SK-N-SH (cell line): ENCODE results near the gene IRF2BP2. TPM values are rescaled to one million over a fixed set of nuclear protein-coding genes. Genes with fewer than 3 reads are reported as not detected.

ENCODE experiments used
- CTCF ChIA-PET: fragments of 300-600, 350-600 bp; formaldehyde crosslinking; extraction: SDS; loops from one replicate; lab custom pipeline; 2021; lab: Yijun Ruan, JAX
- POLR2A ChIA-PET: fragments of 350-600 bp; sonication (Branson Sonifier 250); formaldehyde crosslinking; extraction: SDS; loops from one replicate; lab custom pipeline; 2020; ENCODE audit warnings: antibody characterized with exemption, inconsistent platforms; lab: Yijun Ruan, JAX
- DNase-seq: peaks from one replicate; pipeline ENCODE4 v3.0.0; 2012
- H2AFZ ChIP-seq: fragments of 200-600 bp; sonication (generic); 2 replicates; pipeline ENCODE4 v1.8.1; 2016; ENCODE audit warnings: antibody characterized with exemption, mild to moderate bottlenecking, low read depth
- H3F3A ChIP-seq: fragments of 200-600 bp; sonication (generic); replicated peaks from 2 replicates; pipeline ENCODE3; 2016; ENCODE audit warnings: antibody characterized with exemption, mild to moderate bottlenecking; ENCODE audit not compliant: insufficient read depth
- H3K27ac ChIP-seq, 2 experiments: fragments of 200-500 bp in 1 of 2; fragments of 200-600 bp in 1 of 2; sonication (Bioruptor generic) in 1 of 2; sonication (generic), shearing (Covaris generic) in 1 of 2; 2 replicates each; pipeline versions ENCODE4 v1.5.1 to v1.6.1; 2014 to 2016; ENCODE audit warnings: low read depth in 2 of 2, inconsistent platforms in 1 of 2, low read length in 1 of 2, mild to moderate bottlenecking in 1 of 2, mixed read lengths in 1 of 2
- H3K27me3 ChIP-seq: fragments of 200-600 bp; sonication (generic), shearing (Covaris generic); 2 replicates; pipeline ENCODE4 v1.6.1; 2016; ENCODE audit warnings: mixed run types; ENCODE audit not compliant: insufficient read depth
- H3K36me3 ChIP-seq, 2 experiments: fragments of 200-500 bp in 1 of 2; fragments of 200-600 bp in 1 of 2; sonication (Bioruptor generic) in 1 of 2; sonication (generic) in 1 of 2; replicated peaks in 1 of 2; 2 replicates each; pipeline versions ENCODE3 to v1.5.1; 2014 to 2016; ENCODE audit warnings: low read length in 1 of 2, mild to moderate bottlenecking in 1 of 2; ENCODE audit not compliant: insufficient read depth in 2 of 2, control insufficient read depth in 1 of 2
- H3K4me1 ChIP-seq, 2 experiments: fragments of 200-500 bp in 1 of 2; fragments of 200-600 bp in 1 of 2; sonication (Bioruptor generic) in 1 of 2; sonication (generic), shearing (Covaris generic) in 1 of 2; 2 replicates each; pipeline versions ENCODE4 v1.5.1 to v1.6.1; 2014 to 2016; ENCODE audit warnings: low read depth in 1 of 2, low read length in 1 of 2, mixed run types in 1 of 2; ENCODE audit not compliant: insufficient read depth in 2 of 2, control insufficient read depth in 1 of 2
- H3K4me2 ChIP-seq: fragments of 200-600 bp; sonication (generic), shearing (Covaris generic); 2 replicates; pipeline ENCODE4 v1.6.1; 2017; ENCODE audit warnings: mixed run types
- H3K4me3 ChIP-seq, 2 experiments: fragments of 200-500 bp in 1 of 2; fragments of 200-600 bp in 1 of 2; sonication (Bioruptor generic) in 1 of 2; sonication (generic), shearing (Covaris generic) in 1 of 2; 2 replicates each; pipeline versions ENCODE4 v1.5.1 to v1.8.1; 2014 to 2016; ENCODE audit warnings: low read depth in 2 of 2, inconsistent platforms in 1 of 2, low read length in 1 of 2, mild to moderate bottlenecking in 1 of 2, mixed read lengths in 1 of 2, moderate library complexity in 1 of 2
- H3K79me2 ChIP-seq: fragments of 200-600 bp; sonication (generic); 2 replicates; pipeline ENCODE4 v1.8.1; 2017; ENCODE audit warnings: mild to moderate bottlenecking; ENCODE audit not compliant: insufficient read depth
- H3K9ac ChIP-seq: fragments of 200-600 bp; sonication (generic); 2 replicates; pipeline ENCODE4 v1.6.1; 2017; ENCODE audit warnings: mixed run types
- H3K9me2 ChIP-seq: fragments of 200-600 bp; sonication (generic); 2 replicates; pipeline ENCODE4 v1.6.1; 2017; ENCODE audit warnings: mixed run types
- H3K9me3 ChIP-seq: fragments of 200-600 bp; sonication (generic); 2 replicates; pipeline ENCODE4 v1.6.1; 2017; ENCODE audit warnings: mixed run types, mild to moderate bottlenecking, moderate library complexity
- H4K20me1 ChIP-seq: fragments of 200-600 bp; sonication (generic); 2 replicates; pipeline ENCODE4 v1.6.1; 2017; ENCODE audit warnings: mild to moderate bottlenecking, mixed run types; ENCODE audit not compliant: insufficient read depth
- CTCF ChIP-seq: fragments of 200-600 bp; sonication (generic); IDR thresholded peaks from 2 replicates; pipeline ENCODE4 v1.6.1; 2017; ENCODE audit warnings: antibody characterized with exemption, mild to moderate bottlenecking, moderate library complexity
- EP300 ChIP-seq, 2 experiments: IDR thresholded peaks; 2 replicates each; pipeline versions ENCODE4 v1.4.0 to v1.6.1; 2012; ENCODE audit warnings: borderline replicate concordance in 1 of 2, low read depth in 1 of 2, low read length in 1 of 2
- EZH2phosphoT487 ChIP-seq: fragments of 200-600 bp; sonication (generic); IDR thresholded peaks from 2 replicates; pipeline ENCODE4 v1.6.1; 2017; ENCODE audit warnings: low read depth, mixed run types, mild to moderate bottlenecking, antibody characterized with exemption, moderate library complexity, borderline replicate concordance
- FOSL2 ChIP-seq: IDR thresholded peaks from 2 replicates; pipeline ENCODE4 v1.4.0; 2012; ENCODE audit warnings: low read depth, mild to moderate bottlenecking, moderate library complexity, borderline replicate concordance
- FOXM1 ChIP-seq: IDR thresholded peaks from 2 replicates; pipeline ENCODE4 v1.4.0; 2012; ENCODE audit warnings: low read depth, mild to moderate bottlenecking
- GABPA ChIP-seq: IDR thresholded peaks from 2 replicates; pipeline ENCODE4 v1.4.0; 2012; ENCODE audit warnings: low read depth, mild to moderate bottlenecking
- GATA2 ChIP-seq: sonication (generic); formaldehyde crosslinking; IDR thresholded peaks from 2 replicates; pipeline ENCODE4 v1.5.0; 2020; ENCODE audit warnings: mild to moderate bottlenecking, missing genetic modification reagents
- JUND ChIP-seq: IDR thresholded peaks from 2 replicates; pipeline ENCODE4 v1.4.0; 2012
- MXI1 ChIP-seq: IDR thresholded peaks from 2 replicates; pipeline ENCODE4 v1.6.1; 2012; ENCODE audit warnings: mild to moderate bottlenecking, low read depth, low read length, improper control_type of control experiment
- NFIC ChIP-seq: IDR thresholded peaks from 2 replicates; pipeline ENCODE4 v1.4.0; 2012; ENCODE audit warnings: borderline replicate concordance
- POLR2AphosphoS5 ChIP-seq: IDR thresholded peaks from 2 replicates; pipeline ENCODE4 v1.6.1; 2012; ENCODE audit warnings: low read depth, low read length
- RAD21 ChIP-seq: IDR thresholded peaks from 2 replicates; pipeline ENCODE4 v1.6.1; 2012; ENCODE audit warnings: mild to moderate bottlenecking, low read length
- RCOR1 ChIP-seq: fragments of 150-350 bp; IDR thresholded peaks from 2 replicates; pipeline ENCODE4 v1.6.1; 2017; ENCODE audit warnings: antibody characterized with exemption, low read length
- RXRA ChIP-seq: IDR thresholded peaks from 2 replicates; pipeline ENCODE4 v1.4.0; 2012; ENCODE audit warnings: low read depth, mild to moderate bottlenecking, borderline replicate concordance
- SMC3 ChIP-seq: IDR thresholded peaks from 2 replicates; pipeline ENCODE4 v1.6.1; 2012; ENCODE audit warnings: low read depth, low read length, improper control_type of control experiment
- TAF1 ChIP-seq: IDR thresholded peaks from 2 replicates; pipeline ENCODE4 v1.6.1; 2012; ENCODE audit warnings: low read depth, mild to moderate bottlenecking, low read length, moderate library complexity, borderline replicate concordance
- TCF12 ChIP-seq: IDR thresholded peaks from 2 replicates; pipeline ENCODE4 v1.4.0; 2012
- TEAD4 ChIP-seq: IDR thresholded peaks from 2 replicates; pipeline ENCODE4 v1.4.0; 2012; ENCODE audit warnings: mild to moderate bottlenecking, borderline replicate concordance; ENCODE audit not compliant: insufficient read depth
- USF1 ChIP-seq: IDR thresholded peaks from 2 replicates; pipeline ENCODE4 v1.4.0; 2012; ENCODE audit warnings: low read depth, borderline replicate concordance
- USF2 ChIP-seq: fragments of 150-350 bp; IDR thresholded peaks from 2 replicates; pipeline ENCODE4 v1.6.1; 2017; ENCODE audit warnings: antibody characterized with exemption, low read length, low read depth, borderline replicate concordance
- YY1 ChIP-seq: IDR thresholded peaks from 2 replicates; pipeline ENCODE4 v1.4.0; 2012; ENCODE audit warnings: low read depth, mild to moderate bottlenecking
- ZBTB33 ChIP-seq: IDR thresholded peaks from 2 replicates; pipeline ENCODE4 v1.4.0; 2012; ENCODE audit warnings: low read depth, borderline replicate concordance
- WGBS: methylation state at CpG from one replicate; pipeline ENCODE4 v1.1.6; 2017; ENCODE audit warnings: low lambda C conversion rate; 5-methylcytosine and 5-hydroxymethylcytosine counted together
- polyA plus RNA-seq, 3 experiments: library from polyadenylated mRNA; depleted of rRNA; stranded (reverse); fragments of >200 nt; gene quantifications; 2 replicates each; pipeline ENCODE4 v1.2.3, GENCODE V29; 2012
- TF ChIP-seq, protein P1 (sequence below): IDR thresholded peaks from 2 replicates; pipeline ENCODE4 v1.4.0; 2012; ENCODE audit warnings: low read depth

Gene IRF2BP2
- polyA plus RNA-seq, 1 of the 3 experiments (the other 2 are of a cell fraction), result 73.9 TPM

DNA sequence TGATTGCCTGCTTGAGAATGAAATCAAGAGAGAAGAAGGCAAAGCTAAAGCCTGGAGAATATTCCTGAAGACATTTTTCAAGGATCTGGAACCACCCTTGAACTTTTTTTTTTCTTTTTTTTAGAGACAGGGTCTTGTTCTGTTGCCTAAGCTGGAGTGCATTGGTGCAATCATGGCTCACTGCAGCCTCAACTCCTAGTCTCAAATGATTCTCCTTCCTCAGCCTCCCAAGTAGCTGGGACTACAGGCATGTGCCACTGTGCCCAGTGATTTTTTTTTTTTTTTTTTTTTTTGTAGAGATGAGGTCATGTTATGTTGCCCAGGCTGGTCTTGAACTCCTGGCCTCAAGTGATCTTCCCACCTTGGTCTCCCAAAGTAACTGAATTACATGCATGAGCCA is 22.2 kb upstream of the IRF2BP2 start:
- H3K27ac ChIP-seq, result peak overlapping the region in 1 of 2 experiments; percentile 87; a peak in 2 of 4 replicates
- CTCF ChIA-PET, result no interaction called here
- H3K79me2 ChIP-seq, result no peaks in the 10 kb centered on the region
- no peak overlapping the region for H3K4me3 ChIP-seq
- H3K4me1 ChIP-seq, result peaks cover 0 to 12% of the 10 kb centered on the region in 2 experiments; a peak in 1 of 4 replicates
- POLR2A ChIA-PET, result no interaction called here
- H3F3A ChIP-seq, result peaks cover 21% of the 10 kb centered on the region
- no peaks in the 10 kb centered on the region for H3K9me3 ChIP-seq
- H3K27me3 ChIP-seq, result no peaks in the 10 kb centered on the region
- H4K20me1 ChIP-seq, result no peaks in the 10 kb centered on the region
- TF ChIP-seq FOXM1, result no peak
- TF ChIP-seq EZH2phosphoT487, result no peak
- TF ChIP-seq, all 33 proteins: peak for 0
- no peaks in the 10 kb centered on the region for H3K36me3 ChIP-seq
- peak overlapping the region; percentile 61; the same call in 1 of the 2 replicates for H2AFZ ChIP-seq
- DNase-seq, result no peak
- H3K9me2 ChIP-seq, result no peaks in the 10 kb centered on the region
- peak overlapping the region; percentile 43; the same call in 1 of the 2 replicates for H3K9ac ChIP-seq
- peak overlapping the region; percentile 47 for H3K4me2 ChIP-seq

GRCh38 chr1:234631721-234632125 is 21.7 kb upstream of the IRF2BP2 start:
- Histone ChIP-seq H3K4me3 (no peak overlapping the region), H3K4me2 (peak overlapping the region; percentile 47), H3K9ac (peak overlapping the region; percentile 43), H4K20me1 (no peaks in the 10 kb centered on the region), H3K4me1 (peaks cover 0 to 12% of the 10 kb centered on the region in 2 experiments; a peak in 1 of 4 replicates), H3K9me3 (no peaks in the 10 kb centered on the region), H3K9me2 (no peaks in the 10 kb centered on the region), H3K36me3 (no peaks in the 10 kb centered on the region), H3F3A (peaks cover 21% of the 10 kb centered on the region), H2AFZ (peak overlapping the region; percentile 61; the same call in 1 of the 2 replicates), H3K79me2 (no peaks in the 10 kb centered on the region), H3K27ac (peak overlapping the region; percentile 66 to 87; a peak in 3 of 4 replicates), H3K27me3 (no peaks in the 10 kb centered on the region)
- CTCF ChIA-PET, result no interaction called here
- POLR2A ChIA-PET, result no interaction called here
- 16% methylated on average over 1 of the region's 1 CpG for WGBS
- DNase-seq, result no peak
- peak; percentile 28; the same call in 1 of the 2 replicates for TF ChIP-seq POLR2AphosphoS5
- TF ChIP-seq, protein P1, sequence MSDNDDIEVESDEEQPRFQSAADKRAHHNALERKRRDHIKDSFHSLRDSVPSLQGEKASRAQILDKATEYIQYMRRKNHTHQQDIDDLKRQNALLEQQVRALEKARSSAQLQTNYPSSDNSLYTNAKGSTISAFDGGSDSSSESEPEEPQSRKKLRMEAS, result no peak
- peak; percentile 49; the same call in 1 of the 2 replicates for TF ChIP-seq NFIC
- no peak for TF ChIP-seq MXI1
- TF ChIP-seq CTCF, result no peak
- TF ChIP-seq TAF1, result no peak
- 0 out of 2 replicates have a peak, but pooled peaks have one; percentile 5 for TF ChIP-seq GABPA
- TF ChIP-seq TCF12, result peak; percentile 81
- TF ChIP-seq RCOR1, result no peak
- no peak for TF ChIP-seq ZBTB33
- TF ChIP-seq JUND, result peak; percentile 76
- peak; percentile 74; the same call in 1 of the 2 replicates for TF ChIP-seq TEAD4
- TF ChIP-seq RAD21, result no peak
- no peak; the same call in 1 of the 2 replicates for TF ChIP-seq USF1
- TF ChIP-seq SMC3, result no peak
- TF ChIP-seq GATA2 (CRISPR knock-in tag), result no peak
- TF ChIP-seq FOSL2, result peak; percentile 69
- no peak for TF ChIP-seq YY1
- no peak for TF ChIP-seq EZH2phosphoT487
- TF ChIP-seq USF2, result no peak
- 0 out of 2 replicates have a peak, but pooled peaks have one; percentile 24 for TF ChIP-seq FOXM1
- TF ChIP-seq EP300 (IDR thresholded peaks at IDR 0.05; ENCODE audit: borderline replicate concordance in 1 of 2, low read depth in 1 of 2, low read length in 1 of 2), result peak in 1 of 2 experiments; percentile 71; a peak in 2 of 4 replicates
- peak; percentile 59; the same call in 1 of the 2 replicates for TF ChIP-seq RXRA
